DOHH2 (cell line): Measurements from ENCODE around the gene SLC4A1.

ENCODE experiments used
- CTCF ChIP-seq: fragments of 200-600 bp; sonication (generic); IDR thresholded peaks from one replicate; pipeline ENCODE4 v1.5.1; 2014; ENCODE audit warnings: antibody characterized with exemption, mild to moderate bottlenecking, low read depth, low read length; ENCODE audit not compliant: poor library complexity, severe bottlenecking
- EZH2phosphoT487 ChIP-seq: fragments of 200-600 bp; sonication (generic); IDR thresholded peaks from 2 replicates; pipeline ENCODE4 v1.6.1; 2017; ENCODE audit warnings: borderline replicate concordance, mild to moderate bottlenecking, antibody characterized with exemption, low read length, moderate library complexity, mixed read lengths

DNA sequence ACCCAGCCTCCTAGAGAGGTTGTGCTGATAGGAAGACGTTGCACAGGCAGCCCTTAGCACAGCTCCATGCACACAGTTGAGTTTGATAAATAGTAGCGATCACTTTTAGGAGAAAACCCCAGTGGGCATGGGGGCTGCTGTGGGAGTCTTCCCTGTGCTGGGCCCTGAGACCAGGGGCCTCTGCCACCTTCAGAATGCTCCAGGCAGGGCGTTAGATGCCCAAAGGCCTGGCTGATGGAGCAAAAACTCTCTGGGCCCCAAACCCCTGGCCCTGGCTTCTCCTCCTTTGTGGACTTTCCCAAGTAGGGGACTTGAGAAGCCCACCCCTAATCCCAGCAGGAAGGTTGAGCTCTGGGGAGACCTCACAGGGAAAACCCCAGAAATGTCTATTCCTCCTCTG is 14.3 kb upstream of the SLC4A1 start:
- no peak for TF ChIP-seq CTCF
- TF ChIP-seq EZH2phosphoT487 = no peak
